Measurements from ENCODE around the gene SASH1. TPM values are rescaled to one million over a fixed set of nuclear protein-coding genes. Genes with fewer than 3 reads are reported as not detected.
A peak's percentile ranks its signal among the peaks of the same experiment; 100 is the strongest.

SASH1 gene
- total and polyA plus RNA-seq, 7 donors = 3.2 to 101 (median 40.5) TPM

DNA sequence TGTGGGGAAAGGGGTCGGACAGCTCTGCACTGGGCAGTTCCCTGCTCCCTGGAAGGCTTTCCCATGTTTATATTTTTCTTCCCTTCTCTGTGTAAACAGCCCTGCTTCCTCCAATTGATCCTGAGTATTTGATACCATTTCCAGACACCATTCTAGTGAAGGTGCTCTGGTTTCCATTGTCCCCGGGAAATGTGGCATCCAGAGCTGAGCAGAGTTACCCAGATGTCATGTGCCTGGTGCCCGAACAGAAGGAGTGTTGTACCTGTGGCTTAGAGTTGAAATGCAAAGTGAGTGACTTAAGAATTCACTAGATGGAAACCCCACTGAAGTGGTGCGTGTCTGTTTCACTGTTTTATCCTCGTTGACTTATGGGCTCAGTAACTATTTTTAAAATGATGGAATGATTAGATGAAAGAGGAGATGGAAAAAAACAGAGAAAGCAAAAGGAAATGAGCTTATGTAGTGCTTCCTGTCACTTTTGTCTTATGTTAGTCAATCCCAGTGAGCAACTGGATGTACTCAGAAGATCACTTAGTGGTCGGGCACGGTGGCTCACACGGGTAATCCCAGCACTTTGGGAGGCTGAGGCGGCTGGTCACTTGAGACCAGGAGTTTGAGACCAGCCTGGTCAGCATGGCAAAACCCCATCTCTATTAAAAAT lies 83.8 kb downstream of the SASH1 start:
- H3K27me3 ChIP-seq = no peaks in the 10 kb centered on the region
- H3K27ac ChIP-seq = no peak overlapping the region
- H3K9me3 ChIP-seq = no peaks in the 10 kb centered on the region
- intact Hi-C loops (cut with DNase I) = no loop called here
- peaks cover 0 to 9% (median 0%) of the 10 kb centered on the region in 4 donors for H3K4me1 ChIP-seq
- no peak for DNase-seq
- no peaks in the 10 kb centered on the region for H3K36me3 ChIP-seq
- TF ChIP-seq EP300 (IDR thresholded peaks at IDR 0.05) (no peak), CTCF (IDR thresholded peaks at IDR 0.05) (no peak), POLR2A (IDR thresholded peaks at IDR 0.05) (no peak), POLR2AphosphoS5 (IDR thresholded peaks at IDR 0.05) (no peak)
- WGBS, 2 donors = 79% methylated on average over 9 of the region's 9 CpGs
- H3K4me3 ChIP-seq = no peak overlapping the region

DNA sequence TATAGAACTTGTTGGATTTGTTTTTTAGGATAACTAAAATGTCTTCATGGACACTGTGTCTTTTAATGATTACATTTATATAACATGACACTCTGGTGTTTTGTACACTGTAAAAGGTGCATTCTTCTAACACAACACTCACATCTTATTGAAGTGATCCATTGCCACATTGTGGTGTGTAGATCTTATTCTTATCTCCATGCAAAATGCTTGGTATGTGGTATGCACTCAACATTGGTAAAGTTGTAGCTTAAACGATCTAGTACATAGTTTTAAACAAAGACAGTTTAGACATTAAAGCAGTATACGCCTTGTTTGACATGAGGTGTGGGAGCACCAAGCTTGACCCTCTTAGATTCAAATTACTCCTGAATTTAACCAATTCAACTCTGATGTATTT lies 84.7 kb downstream of the SASH1 start:
- TF ChIP-seq EP300 (IDR thresholded peaks at IDR 0.05) (no peak), CTCF (IDR thresholded peaks at IDR 0.05) (no peak), POLR2A (IDR thresholded peaks at IDR 0.05) (no peak), POLR2AphosphoS5 (IDR thresholded peaks at IDR 0.05) (no peak)
- Histone ChIP-seq H3K27me3 (no peaks in the 10 kb centered on the region), H3K4me1 (peaks cover 0 to 15% (median 5%) of the 10 kb centered on the region in 4 donors), H3K4me3 (no peak overlapping the region), H3K9me3 (no peaks in the 10 kb centered on the region), H3K36me3 (no peaks in the 10 kb centered on the region), H3K27ac (no peak overlapping the region)
- intact Hi-C loops (cut with DNase I) = no loop called here
- no peak for DNase-seq
- WGBS, 2 donors = 72 to 81% methylated on average over 2 of the region's 2 CpGs

DNA sequence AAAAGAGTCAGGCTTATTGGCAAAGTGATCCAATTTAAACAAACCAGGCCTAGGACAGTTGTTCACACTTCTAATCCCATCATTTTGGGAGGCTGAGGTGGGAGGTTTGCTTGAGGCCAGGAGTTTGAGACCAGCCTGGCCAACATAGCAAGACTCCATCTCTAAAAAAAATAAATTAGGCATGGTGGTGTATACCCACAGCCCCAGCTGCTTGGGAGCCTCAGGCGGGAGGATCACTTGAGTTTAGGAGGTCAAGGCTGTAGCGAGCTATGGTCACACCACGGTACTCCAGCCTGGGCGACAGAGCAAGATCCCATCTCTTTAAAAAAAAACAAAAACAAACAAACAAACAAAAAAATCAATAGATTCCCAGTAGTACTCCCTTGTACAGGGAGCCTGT lies 86.8 kb downstream of the SASH1 start:
- intact Hi-C loops (cut with DNase I) = no loop called here
- no peak overlapping the region for H3K4me3 ChIP-seq
- H3K27ac ChIP-seq = no peak overlapping the region
- WGBS, 2 donors = 95 to 97% methylated on average over 4 of the region's 4 CpGs
- no peaks in the 10 kb centered on the region for H3K9me3 ChIP-seq
- no peaks in the 10 kb centered on the region for H3K27me3 ChIP-seq
- no peak for TF ChIP-seq POLR2AphosphoS5 (IDR thresholded peaks at IDR 0.05)
- no peak for TF ChIP-seq POLR2A (IDR thresholded peaks at IDR 0.05)
- no peak for TF ChIP-seq EP300 (IDR thresholded peaks at IDR 0.05)
- TF ChIP-seq CTCF (IDR thresholded peaks at IDR 0.05) = no peak
- peaks cover 0 to 12% (median 9%) of the 10 kb centered on the region in 4 donors for H3K4me1 ChIP-seq
- H3K36me3 ChIP-seq = no peaks in the 10 kb centered on the region
- DNase-seq = no peak

DNA sequence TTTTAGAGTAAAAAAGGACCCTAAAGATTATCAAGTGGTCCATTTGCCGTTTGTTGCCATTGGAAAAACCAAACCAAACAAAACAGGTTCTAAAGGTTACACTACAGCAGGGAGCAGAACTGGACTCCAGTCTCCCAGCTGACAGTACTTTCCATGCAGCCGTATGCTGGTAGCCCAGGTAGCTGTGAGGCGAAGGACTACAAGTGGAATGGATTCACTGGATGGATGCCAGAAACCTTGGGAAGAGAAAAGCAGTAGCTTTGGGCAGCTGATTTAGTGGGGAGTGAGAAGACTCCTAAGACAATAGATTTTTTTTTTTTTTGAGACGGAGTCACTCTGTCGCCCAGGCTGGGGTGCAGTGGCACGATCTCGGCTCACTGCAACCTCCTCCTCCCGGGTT lies 88.3 kb downstream of the SASH1 start:
- peak overlapping the region in 1 of 4 donors; percentile 1 for H3K27ac ChIP-seq
- no peak overlapping the region for H3K4me3 ChIP-seq
- H3K4me1 ChIP-seq = peaks cover 0 to 12% (median 9%) of the 10 kb centered on the region in 4 donors
- no peaks in the 10 kb centered on the region for H3K36me3 ChIP-seq
- WGBS, 2 donors = 95 to 97% methylated on average over 8 of the region's 8 CpGs
- H3K9me3 ChIP-seq = no peaks in the 10 kb centered on the region
- intact Hi-C loops (cut with DNase I) = no loop called here
- no peak for DNase-seq
- H3K27me3 ChIP-seq = no peaks in the 10 kb centered on the region
- TF ChIP-seq CTCF (IDR thresholded peaks at IDR 0.05) = no peak
- TF ChIP-seq EP300 (IDR thresholded peaks at IDR 0.05) = no peak
- TF ChIP-seq POLR2A (IDR thresholded peaks at IDR 0.05) = no peak
- TF ChIP-seq POLR2AphosphoS5 (IDR thresholded peaks at IDR 0.05) = no peak

DNA sequence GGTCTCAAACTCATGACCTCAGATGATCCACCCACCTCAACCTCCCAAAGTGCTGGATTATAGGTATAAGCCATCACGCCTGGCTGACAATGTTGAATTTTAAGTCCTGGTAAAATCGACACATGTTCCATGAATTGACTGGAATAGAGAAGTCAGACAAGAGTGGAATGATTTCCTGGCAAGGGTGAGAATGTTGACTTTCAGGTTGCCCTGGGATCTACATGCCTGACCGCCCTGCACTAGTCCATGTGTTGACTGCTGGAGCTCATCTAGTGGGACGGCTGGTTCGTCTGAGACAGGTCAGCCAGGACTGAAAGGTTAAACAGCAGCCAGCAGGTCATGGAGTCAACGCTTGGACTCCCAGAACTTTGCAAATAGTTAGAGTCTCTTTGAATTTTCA lies 88.8 kb downstream of the SASH1 start:
- intact Hi-C loops (cut with DNase I) = no loop called here
- 93 to 96% methylated on average over 6 of the region's 6 CpGs for WGBS, 2 donors
- no peaks in the 10 kb centered on the region for H3K36me3 ChIP-seq
- H3K27ac ChIP-seq = peak overlapping the region in 1 of 4 donors; percentile 41
- TF ChIP-seq POLR2AphosphoS5 (IDR thresholded peaks at IDR 0.05) = no peak
- TF ChIP-seq CTCF (IDR thresholded peaks at IDR 0.05) = no peak
- TF ChIP-seq POLR2A (IDR thresholded peaks at IDR 0.05) = no peak
- TF ChIP-seq EP300 (IDR thresholded peaks at IDR 0.05) = no peak
- no peaks in the 10 kb centered on the region for H3K9me3 ChIP-seq
- no peak for DNase-seq
- H3K4me1 ChIP-seq = peaks cover 0 to 12% (median 9%) of the 10 kb centered on the region in 4 donors
- H3K4me3 ChIP-seq = no peak overlapping the region
- no peaks in the 10 kb centered on the region for H3K27me3 ChIP-seq

Data from sigmoid colon (tissue), 7 donors.